ENCODE results near the gene UGT1A8.
"Not testable (repeated sequence)": the region's sequence is repeated elsewhere in the genome, so short reads cannot be mapped to it uniquely, and the experiment has no call there.

Gene UGT1A8

DNA sequence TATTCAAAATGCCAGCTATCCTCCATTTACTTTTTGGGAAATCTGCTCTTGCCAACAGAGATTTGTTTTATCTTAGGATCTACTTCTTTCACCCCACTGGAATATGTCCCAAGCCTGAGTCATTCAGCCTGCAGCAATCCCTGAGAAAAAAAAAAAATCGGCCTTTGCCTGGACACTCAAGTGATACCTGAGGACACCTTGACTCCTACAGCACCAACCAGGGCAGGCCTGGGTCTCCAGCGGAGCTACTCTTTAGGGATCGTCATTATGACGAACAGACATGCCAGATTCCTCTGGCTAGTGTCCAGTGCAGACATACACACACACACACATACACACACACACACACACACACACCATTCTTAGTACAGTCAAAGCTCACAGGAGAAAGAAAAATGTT, 73.0 kb downstream of the UGT1A8 start:
- peaks cover 6% of the 10 kb centered on the region for H3K27me3 Mint-ChIP-seq
- no peak overlapping the region for H3K4me3 Mint-ChIP-seq
- no peaks in the 10 kb centered on the region for H3K4me1 Mint-ChIP-seq
- H3K27ac Mint-ChIP-seq: no peak overlapping the region
- H3K36me3 Mint-ChIP-seq: no peaks in the 10 kb centered on the region
- H3K9me3 Mint-ChIP-seq: no peaks in the 10 kb centered on the region

GRCh38 chr2:233691443-233692433, 74.3 kb downstream of the UGT1A8 start:
- Mint-ChIP-seq H3K27ac (no peak overlapping the region), H3K27me3 (peaks cover 4% of the 10 kb centered on the region), H3K4me1 (no peaks in the 10 kb centered on the region), H3K4me3 (no peak overlapping the region), H3K9me3 (no peaks in the 10 kb centered on the region), H3K36me3 (no peaks in the 10 kb centered on the region)

- Mint-ChIP-seq H3K27ac (no peak within 1 kb of the TSS), H3K4me1 (no peaks in the 10 kb centered on the region), H3K4me3 (no peak within 1 kb of the TSS), H3K36me3 (no peaks in the 10 kb centered on the region), H3K9me3 (no peaks in the 10 kb centered on the region), H3K27me3 (peaks cover 5% of the 10 kb centered on the region)
These were observed 75.2 kb downstream of the UGT1A8 start, which contains the start of gene UGT1A6 for GRCh38 chr2:233692648-233693047. UGT1A6 (plus strand) TSS chr2:233692890; CDS start chr2:233693005, 115 bp downstream.

GRCh38 chr2:233693963-233694362, 76.5 kb downstream of the UGT1A8 start:
- Mint-ChIP-seq H3K9me3 (no peaks in the 10 kb centered on the region), H3K4me1 (no peaks in the 10 kb centered on the region), H3K36me3 (no peaks in the 10 kb centered on the region), H3K27ac (no peak overlapping the region), H3K4me3 (no peak overlapping the region), H3K27me3 (peaks cover 5% of the 10 kb centered on the region)

- Mint-ChIP-seq H3K36me3 (no peaks in the 10 kb centered on the region), H3K9me3 (no peaks in the 10 kb centered on the region), H3K4me3 (no peak overlapping the region), H3K4me1 (no peaks in the 10 kb centered on the region), H3K27me3 (peaks cover 4% of the 10 kb centered on the region), H3K27ac (no peak overlapping the region)
These were observed 81.3 kb downstream of the UGT1A8 start for GRCh38 chr2:233698740-233699139.

DNA sequence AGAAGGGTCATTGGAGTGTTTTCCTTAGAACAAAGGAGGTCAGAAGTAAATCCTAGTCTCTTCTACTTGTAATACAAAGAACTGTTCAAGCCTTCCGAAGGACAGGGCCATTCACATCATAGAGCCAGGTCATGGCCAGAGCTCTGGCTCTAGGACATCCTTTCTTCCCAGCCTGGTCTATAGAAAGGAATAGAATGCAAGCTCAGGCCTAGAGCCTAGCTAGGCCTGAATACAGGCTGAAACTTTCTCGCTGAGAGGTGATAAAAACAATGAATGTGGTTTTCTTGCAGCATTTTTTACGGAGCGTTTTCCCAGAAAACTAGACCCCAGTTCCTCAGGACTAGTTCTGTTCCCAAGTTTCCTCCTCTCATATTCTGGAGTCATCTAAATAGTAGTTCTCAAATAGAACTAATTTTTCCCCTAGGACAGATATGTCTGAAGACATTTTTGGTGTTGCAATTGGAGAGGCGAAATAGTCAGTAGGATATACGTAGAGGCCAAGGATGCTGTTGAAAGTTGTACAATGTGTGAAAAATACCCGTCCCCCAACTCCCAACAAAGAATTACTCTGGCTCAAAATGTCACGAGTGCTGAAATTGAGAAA, 82.1 kb downstream of the UGT1A8 start:
- Mint-ChIP-seq H3K27ac (no peak overlapping the region), H3K4me3 (no peak overlapping the region), H3K9me3 (no peaks in the 10 kb centered on the region), H3K4me1 (no peaks in the 10 kb centered on the region), H3K36me3 (no peaks in the 10 kb centered on the region), H3K27me3 (peaks cover 4% of the 10 kb centered on the region)

GRCh38 chr2:233700028-233700635, 82.7 kb downstream of the UGT1A8 start:
- Mint-ChIP-seq H3K27me3 (peaks cover 4% of the 10 kb centered on the region), H3K4me1 (no peaks in the 10 kb centered on the region), H3K4me3 (no peak overlapping the region), H3K36me3 (no peaks in the 10 kb centered on the region), H3K9me3 (no peaks in the 10 kb centered on the region), H3K27ac (no peak overlapping the region)

DNA sequence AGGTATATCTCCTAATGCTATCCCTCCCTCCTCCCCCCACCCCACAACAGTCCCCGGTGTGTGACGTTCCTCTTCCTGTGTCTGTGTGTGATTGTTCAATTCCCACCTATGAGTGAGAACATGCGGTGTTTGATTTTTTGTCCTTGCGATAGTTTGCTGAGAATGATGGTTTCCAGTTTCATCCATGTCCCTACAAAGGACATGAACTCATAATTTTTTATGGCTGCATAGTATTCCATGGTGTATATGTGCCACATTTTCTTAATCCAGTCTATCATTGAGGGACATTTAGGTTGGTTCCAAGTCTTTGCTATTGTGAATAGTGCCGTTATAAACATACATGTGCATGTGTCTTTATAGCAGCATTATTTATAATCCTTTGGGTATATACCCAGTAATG, 83.4 kb downstream of the UGT1A8 start:
- H3K9me3 Mint-ChIP-seq, H3K4me1 Mint-ChIP-seq, H3K4me3 Mint-ChIP-seq: not testable (repeated sequence)

DNA sequence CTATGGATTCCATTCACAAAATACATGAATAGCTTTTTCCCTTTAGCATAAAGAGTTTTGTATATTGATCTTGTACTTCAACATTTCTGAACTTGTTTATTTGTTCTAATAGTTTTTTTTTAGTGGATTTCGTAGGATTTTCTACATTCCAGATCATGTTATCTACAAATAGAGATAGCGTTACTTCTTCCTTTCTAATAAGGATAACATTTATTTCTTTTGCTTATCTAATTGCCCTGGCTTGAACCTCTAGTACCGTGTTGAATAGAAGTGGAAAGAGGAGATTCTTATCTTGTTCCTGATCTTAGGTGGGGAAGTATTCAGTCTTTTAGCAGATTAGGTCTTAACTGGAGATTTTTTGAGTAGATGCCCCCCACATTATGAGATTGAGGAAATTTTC, 84.8 kb downstream of the UGT1A8 start:
- peaks cover 4% of the 10 kb centered on the region for H3K27me3 Mint-ChIP-seq
- no peaks in the 10 kb centered on the region for H3K9me3 Mint-ChIP-seq
- H3K4me3 Mint-ChIP-seq: no peak overlapping the region
- H3K36me3 Mint-ChIP-seq: no peaks in the 10 kb centered on the region
- H3K4me1 Mint-ChIP-seq: no peaks in the 10 kb centered on the region
- H3K27ac Mint-ChIP-seq: no peak overlapping the region

More for the DNA sequence above, 83.4 kb downstream of the UGT1A8 start:
- H3K27me3 Mint-ChIP-seq, H3K36me3 Mint-ChIP-seq, H3K27ac Mint-ChIP-seq: not testable (repeated sequence)

DNA sequence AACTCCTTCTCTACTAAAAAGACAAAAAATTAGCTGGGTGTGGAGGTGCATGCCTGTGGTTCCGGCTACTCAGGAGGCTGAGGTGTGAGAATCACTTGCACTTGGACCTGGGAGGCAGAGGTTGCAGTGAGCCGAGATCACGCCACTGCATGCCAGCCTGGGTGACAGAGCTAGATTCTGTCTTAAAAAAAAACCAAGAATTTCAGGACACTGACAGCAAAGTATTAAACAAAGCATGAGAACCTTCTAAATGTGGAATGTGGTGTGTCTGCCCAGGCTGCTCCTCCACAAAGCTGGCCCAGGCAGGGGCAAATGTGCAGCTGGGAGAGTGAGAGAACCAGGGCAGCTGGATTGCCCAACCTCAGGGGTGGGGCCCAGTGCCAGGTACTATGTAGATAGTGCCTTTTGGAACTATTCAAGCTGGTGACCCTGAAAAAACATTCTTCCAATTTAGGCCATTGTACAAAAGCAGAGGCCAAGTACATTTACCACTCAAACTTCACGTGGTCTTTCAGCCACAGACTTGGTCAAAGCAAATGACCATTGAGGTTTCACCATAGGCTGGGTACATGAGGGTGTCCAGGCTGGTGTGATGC, 88.6 kb downstream of the UGT1A8 start:
- no peak overlapping the region for H3K4me3 Mint-ChIP-seq
- no peak overlapping the region for H3K27ac Mint-ChIP-seq
- H3K36me3 Mint-ChIP-seq: no peaks in the 10 kb centered on the region
- H3K27me3 Mint-ChIP-seq: peaks cover 6% of the 10 kb centered on the region
- H3K9me3 Mint-ChIP-seq: no peaks in the 10 kb centered on the region
- no peaks in the 10 kb centered on the region for H3K4me1 Mint-ChIP-seq

- Mint-ChIP-seq H3K36me3 (no peaks in the 10 kb centered on the region), H3K27ac (no peak overlapping the region), H3K27me3 (peaks cover 6% of the 10 kb centered on the region), H3K9me3 (no peaks in the 10 kb centered on the region), H3K4me1 (no peaks in the 10 kb centered on the region), H3K4me3 (no peak overlapping the region)
These were observed 89.3 kb downstream of the UGT1A8 start for GRCh38 chr2:233706720-233707119.

DNA sequence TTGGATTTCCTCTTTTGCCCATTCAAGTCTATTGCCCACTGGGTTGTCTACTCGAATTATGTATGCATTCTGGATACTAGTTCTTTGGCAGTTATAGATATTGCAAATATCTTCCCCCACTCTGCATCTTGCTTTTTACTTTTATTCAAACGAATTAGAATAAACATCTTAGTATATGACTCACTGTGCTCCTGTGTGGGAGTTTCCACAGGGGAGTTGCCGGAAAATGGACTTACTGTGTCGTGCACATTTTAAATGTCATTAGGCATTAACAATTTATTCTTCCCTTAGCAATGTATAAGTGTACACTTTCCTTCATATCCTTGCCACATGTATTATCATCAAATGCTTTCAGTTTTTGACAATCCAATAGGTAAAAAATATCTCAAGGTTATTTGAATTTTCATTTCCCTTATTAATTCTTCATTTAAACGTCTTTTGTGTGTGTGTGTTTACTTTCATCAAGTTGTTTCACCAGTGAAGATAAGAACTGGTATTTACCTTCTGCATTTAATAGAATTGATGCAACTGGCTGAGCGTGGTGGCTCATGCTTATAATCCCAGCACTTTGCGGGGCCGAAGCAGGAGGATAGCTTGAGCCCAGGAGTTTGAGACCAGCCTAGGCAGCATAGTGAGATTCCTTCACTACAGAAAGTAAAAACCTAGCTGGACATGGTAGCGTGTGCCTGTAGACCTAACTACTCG, 90.7 kb downstream of the UGT1A8 start:
- no peaks in the 10 kb centered on the region for H3K9me3 Mint-ChIP-seq
- peaks cover 6% of the 10 kb centered on the region for H3K27me3 Mint-ChIP-seq
- no peak overlapping the region for H3K27ac Mint-ChIP-seq
- H3K36me3 Mint-ChIP-seq: no peaks in the 10 kb centered on the region
- no peaks in the 10 kb centered on the region for H3K4me1 Mint-ChIP-seq
- H3K4me3 Mint-ChIP-seq: no peak overlapping the region

- H3K27ac Mint-ChIP-seq: no peak overlapping the region
- peaks cover 6% of the 10 kb centered on the region for H3K27me3 Mint-ChIP-seq
- H3K36me3 Mint-ChIP-seq: no peaks in the 10 kb centered on the region
- H3K4me3 Mint-ChIP-seq: no peak overlapping the region
- no peaks in the 10 kb centered on the region for H3K9me3 Mint-ChIP-seq
- no peaks in the 10 kb centered on the region for H3K4me1 Mint-ChIP-seq
These were observed 91.5 kb downstream of the UGT1A8 start for GRCh38 chr2:233708942-233709341.

GRCh38 chr2:233711312-233712008, 94.0 kb downstream of the UGT1A8 start:
- Mint-ChIP-seq H3K27me3 (peaks cover 9% of the 10 kb centered on the region), H3K4me1 (no peaks in the 10 kb centered on the region), H3K27ac (no peak overlapping the region), H3K36me3 (no peaks in the 10 kb centered on the region), H3K4me3 (no peak overlapping the region), H3K9me3 (no peaks in the 10 kb centered on the region)

Measured in activated naive CD4-positive, alpha-beta T cell treated with anti-CD3 and anti-CD28 coated beads, Interleukin-2, amount 50 U/mL, for 24 hours (primary cell).